SJCRH30 (cell line): Measurements from ENCODE around the gene CBX4. TPM values are rescaled to one million over a fixed set of nuclear protein-coding genes. Genes with fewer than 3 reads are reported as not detected.

Experiments used
- DNase-seq, 2 experiments: peaks; one replicate each; pipeline ENCODE4 v3.0.0-alpha.2; 2015 to 2020
- H3K27ac ChIP-seq: fragments of 250-450 bp; sonication (Bioruptor Pico); 2 replicates; pipeline ENCODE4 v1.5.1; 2020; ENCODE audit warnings: mild to moderate bottlenecking, moderate library complexity
- H3K27me3 ChIP-seq: fragments of 250-450 bp; sonication (Bioruptor Pico); 2 replicates; pipeline ENCODE4 v1.5.1; 2020; ENCODE audit warnings: mild to moderate bottlenecking, moderate library complexity
- H3K36me3 ChIP-seq: fragments of 250-450 bp; sonication (Bioruptor Pico); 2 replicates; pipeline ENCODE4 v1.5.1; 2020; ENCODE audit warnings: mild to moderate bottlenecking, moderate library complexity
- H3K4me1 ChIP-seq: fragments of 250-450 bp; sonication (Bioruptor Pico); 2 replicates; pipeline ENCODE4 v1.5.1; 2020; ENCODE audit warnings: mild to moderate bottlenecking, moderate library complexity
- H3K4me3 ChIP-seq: fragments of 250-450 bp; sonication (Bioruptor Pico); 2 replicates; pipeline ENCODE4 v1.5.1; 2020; ENCODE audit warnings: mild to moderate bottlenecking, moderate library complexity
- H3K9me3 ChIP-seq: fragments of 250-450 bp; sonication (Bioruptor Pico); replicated peaks from 2 replicates; pipeline ENCODE4 v1.5.1; 2020; ENCODE audit warnings: mild to moderate bottlenecking, moderate library complexity
- total RNA-seq: library from RNA; depleted of rRNA; stranded (reverse); fragments of >200 nt; shearing (Covaris generic); gene quantifications from 2 replicates; pipeline ENCODE4 v1.2.3, GENCODE V29; 2014; rRNA removed

Gene CBX4
- 26.3 and 30.2 TPM in 2 replicates for total RNA-seq

GRCh38 chr17:79839356-79840268 lies at the start of gene CBX4:
Gene CBX4, minus strand, starts transcription at chr17:79839440. Its CDS starts 189 bp downstream, at chr17:79839251.
- H3K27me3 ChIP-seq: peaks cover 15% of the 10 kb centered on the region
- H3K9me3 ChIP-seq: no peaks in the 10 kb centered on the region
- peaks cover 19% of the 10 kb centered on the region for H3K36me3 ChIP-seq
- peak within 1 kb of the TSS; percentile 66 for H3K4me3 ChIP-seq
- peaks cover 12% of the 10 kb centered on the region for H3K4me1 ChIP-seq
- peak within 1 kb of the TSS; percentile 45 for H3K27ac ChIP-seq
- DNase-seq: peak; percentile 96

- Histone ChIP-seq H3K4me3 (no peak overlapping the region), H3K9me3 (no peaks in the 10 kb centered on the region), H3K27me3 (peaks cover 32% of the 10 kb centered on the region), H3K4me1 (no peaks in the 10 kb centered on the region), H3K27ac (no peak overlapping the region), H3K36me3 (no peaks in the 10 kb centered on the region)
- no peak for DNase-seq
Observed at GRCh38 chr17:79888009-79888540, 48.8 kb upstream of the CBX4 start.

- Histone ChIP-seq H3K27ac (no peak overlapping the region), H3K4me1 (no peaks in the 10 kb centered on the region), H3K27me3 (peaks cover 32% of the 10 kb centered on the region), H3K9me3 (no peaks in the 10 kb centered on the region), H3K36me3 (no peaks in the 10 kb centered on the region), H3K4me3 (no peak overlapping the region)
- DNase-seq: no peak
Observed at GRCh38 chr17:79887451-79887991, 48.3 kb upstream of the CBX4 start.

GRCh38 chr17:79883202-79883601 lies 44.0 kb upstream of the CBX4 start:
- no peaks in the 10 kb centered on the region for H3K4me1 ChIP-seq
- no peaks in the 10 kb centered on the region for H3K36me3 ChIP-seq
- H3K9me3 ChIP-seq: no peaks in the 10 kb centered on the region
- H3K27ac ChIP-seq: no peak overlapping the region
- peaks cover 23% of the 10 kb centered on the region for H3K27me3 ChIP-seq
- no peak for DNase-seq
- H3K4me3 ChIP-seq: no peak overlapping the region

GRCh38 chr17:79878329-79878947 lies 39.2 kb upstream of the CBX4 start:
- H3K27me3 ChIP-seq: peaks cover 29% of the 10 kb centered on the region
- no peaks in the 10 kb centered on the region for H3K9me3 ChIP-seq
- no peak for DNase-seq
- no peaks in the 10 kb centered on the region for H3K36me3 ChIP-seq
- H3K4me3 ChIP-seq: no peak overlapping the region
- H3K27ac ChIP-seq: no peak overlapping the region
- H3K4me1 ChIP-seq: no peaks in the 10 kb centered on the region

GRCh38 chr17:79877041-79877440 lies 37.8 kb upstream of the CBX4 start:
- H3K4me3 ChIP-seq: no peak overlapping the region
- H3K27me3 ChIP-seq: peaks cover 29% of the 10 kb centered on the region
- H3K27ac ChIP-seq: no peak overlapping the region
- no peaks in the 10 kb centered on the region for H3K36me3 ChIP-seq
- H3K4me1 ChIP-seq: no peaks in the 10 kb centered on the region
- H3K9me3 ChIP-seq: no peaks in the 10 kb centered on the region
- no peak for DNase-seq

- no peak overlapping the region for H3K4me3 ChIP-seq
- H3K27ac ChIP-seq: no peak overlapping the region
- DNase-seq: no peak
- H3K4me1 ChIP-seq: no peaks in the 10 kb centered on the region
- peaks cover 42% of the 10 kb centered on the region for H3K27me3 ChIP-seq
- no peaks in the 10 kb centered on the region for H3K9me3 ChIP-seq
- no peaks in the 10 kb centered on the region for H3K36me3 ChIP-seq
Observed at GRCh38 chr17:79875511-79875910, 36.3 kb upstream of the CBX4 start.

- peak in 1 of 2 experiments; percentile 51 for DNase-seq
- H3K4me1 ChIP-seq: no peaks in the 10 kb centered on the region
- peaks cover 40% of the 10 kb centered on the region for H3K27me3 ChIP-seq
Observed at GRCh38 chr17:79874329-79874981, 35.2 kb upstream of the CBX4 start.

GRCh38 chr17:79873583-79873982 lies 34.3 kb upstream of the CBX4 start:
- Histone ChIP-seq H3K4me3 (no peak overlapping the region), H3K4me1 (no peaks in the 10 kb centered on the region), H3K27ac (no peak overlapping the region), H3K36me3 (no peaks in the 10 kb centered on the region), H3K27me3 (peaks cover 40% of the 10 kb centered on the region), H3K9me3 (no peaks in the 10 kb centered on the region)
- DNase-seq: no peak

More at GRCh38 chr17:79874329-79874981, 35.2 kb upstream of the CBX4 start:
- H3K4me3 ChIP-seq: no peak overlapping the region
- no peak overlapping the region for H3K27ac ChIP-seq
- H3K36me3 ChIP-seq: no peaks in the 10 kb centered on the region
- H3K9me3 ChIP-seq: no peaks in the 10 kb centered on the region

- peaks cover 37% of the 10 kb centered on the region for H3K27me3 ChIP-seq
- H3K36me3 ChIP-seq: no peaks in the 10 kb centered on the region
- H3K9me3 ChIP-seq: no peaks in the 10 kb centered on the region
- no peak for DNase-seq
- H3K4me1 ChIP-seq: peaks cover under 1% of the 10 kb centered on the region; the same call in 1 of the 2 replicates
- no peak overlapping the region for H3K4me3 ChIP-seq
- no peak overlapping the region for H3K27ac ChIP-seq
Observed at GRCh38 chr17:79872762-79873161, 33.5 kb upstream of the CBX4 start.

GRCh38 chr17:79871131-79871530 lies 31.9 kb upstream of the CBX4 start:
- Histone ChIP-seq H3K27me3 (peaks cover 39% of the 10 kb centered on the region), H3K9me3 (no peaks in the 10 kb centered on the region), H3K4me3 (no peak overlapping the region), H3K36me3 (no peaks in the 10 kb centered on the region), H3K4me1 (peaks cover 13% of the 10 kb centered on the region), H3K27ac (no peak overlapping the region)
- no peak for DNase-seq

GRCh38 chr17:79870540-79870939 lies 31.3 kb upstream of the CBX4 start:
- Histone ChIP-seq H3K36me3 (no peaks in the 10 kb centered on the region), H3K27ac (no peak overlapping the region), H3K4me1 (peaks cover 13% of the 10 kb centered on the region), H3K4me3 (no peak overlapping the region), H3K9me3 (no peaks in the 10 kb centered on the region), H3K27me3 (peaks cover 45% of the 10 kb centered on the region)
- no peak for DNase-seq

GRCh38 chr17:79866791-79867518 lies 27.7 kb upstream of the CBX4 start:
- Histone ChIP-seq H3K27ac (no peak overlapping the region), H3K27me3 (peaks cover 58% of the 10 kb centered on the region), H3K9me3 (no peaks in the 10 kb centered on the region), H3K4me1 (peaks cover 13% of the 10 kb centered on the region), H3K4me3 (no peak overlapping the region), H3K36me3 (no peaks in the 10 kb centered on the region)
- DNase-seq: peak; percentile 52 to 67
